Skeletal muscle satellite cell (primary cell): ENCODE measurements around the gene PLCXD1.

Source experiments
- H3K27me3 ChIP-seq: 2 replicates; pipeline ENCODE4 v1.7.0; 2013; ENCODE audit warnings: low read length; ENCODE audit not compliant: control insufficient read depth, insufficient read depth
- H3K36me3 ChIP-seq: 2 replicates; pipeline ENCODE4 v1.7.0; 2013; ENCODE audit warnings: mild to moderate bottlenecking, control low read depth, low read length; ENCODE audit not compliant: insufficient read depth
- H3K4me1 ChIP-seq: 2 replicates; pipeline ENCODE4 v1.7.0; 2013; ENCODE audit warnings: low read length; ENCODE audit not compliant: control insufficient read depth, insufficient read depth
- H3K4me2 ChIP-seq: 2 replicates; pipeline ENCODE4 v1.7.0; 2013; ENCODE audit warnings: mild to moderate bottlenecking, low read length
- H3K4me3 ChIP-seq: 2 replicates; pipeline ENCODE4 v1.7.0; 2013; ENCODE audit warnings: low read length
- H3K9ac ChIP-seq: 2 replicates; pipeline ENCODE4 v1.7.0; 2013; ENCODE audit warnings: mild to moderate bottlenecking, low read depth, low read length, moderate library complexity
- H3K9me3 ChIP-seq: replicated peaks from 2 replicates; pipeline ENCODE4 v1.7.0; 2013; ENCODE audit warnings: mild to moderate bottlenecking, control low read depth, low read length

The PLCXD1 gene

DNA sequence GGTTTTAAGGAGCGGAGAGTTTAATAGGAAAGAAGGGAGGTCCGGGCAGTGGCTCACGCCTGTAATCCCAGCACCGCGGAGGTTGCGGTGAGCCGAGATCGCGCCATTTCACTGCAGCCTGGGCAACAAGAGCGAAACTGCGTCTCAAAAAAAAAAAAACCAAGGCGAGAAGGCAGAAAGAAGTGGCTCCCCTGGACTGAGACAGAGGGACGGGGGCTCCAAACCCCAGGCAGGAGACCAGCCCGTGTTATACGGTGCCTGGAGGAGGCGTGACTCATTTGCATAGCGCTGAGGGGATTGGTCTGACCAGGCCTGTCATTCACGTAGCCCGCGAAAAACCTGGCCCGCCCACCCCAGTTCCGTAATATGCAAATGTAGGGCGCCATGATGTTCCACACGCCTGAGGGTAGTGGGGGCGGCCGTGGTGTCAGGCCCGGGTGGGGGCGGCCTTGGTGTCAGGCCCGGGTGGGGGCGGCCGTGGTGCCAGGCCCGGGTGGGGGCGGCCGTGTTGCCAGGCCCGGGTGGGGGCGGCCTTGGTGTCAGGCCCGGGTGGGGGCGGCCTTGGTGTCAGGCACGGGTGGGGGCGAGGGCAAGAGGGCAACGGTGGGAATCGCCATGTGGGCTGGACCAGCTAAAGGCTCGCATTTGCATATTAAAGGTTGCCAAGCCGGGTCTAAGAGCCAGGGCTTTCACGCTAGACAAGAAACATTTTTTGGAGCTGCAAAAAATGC, 2.1 kb downstream of the PLCXD1 start:
- Histone ChIP-seq H3K27me3 (no peaks in the 10 kb centered on the region), H3K9me3 (no peaks in the 10 kb centered on the region), H3K4me2 (peak overlapping the region; percentile 99), H3K4me1 (peaks cover 2% of the 10 kb centered on the region), H3K9ac (peak overlapping the region; percentile 81), H3K4me3 (peak overlapping the region; percentile 87), H3K36me3 (peaks cover 11% of the 10 kb centered on the region)

DNA sequence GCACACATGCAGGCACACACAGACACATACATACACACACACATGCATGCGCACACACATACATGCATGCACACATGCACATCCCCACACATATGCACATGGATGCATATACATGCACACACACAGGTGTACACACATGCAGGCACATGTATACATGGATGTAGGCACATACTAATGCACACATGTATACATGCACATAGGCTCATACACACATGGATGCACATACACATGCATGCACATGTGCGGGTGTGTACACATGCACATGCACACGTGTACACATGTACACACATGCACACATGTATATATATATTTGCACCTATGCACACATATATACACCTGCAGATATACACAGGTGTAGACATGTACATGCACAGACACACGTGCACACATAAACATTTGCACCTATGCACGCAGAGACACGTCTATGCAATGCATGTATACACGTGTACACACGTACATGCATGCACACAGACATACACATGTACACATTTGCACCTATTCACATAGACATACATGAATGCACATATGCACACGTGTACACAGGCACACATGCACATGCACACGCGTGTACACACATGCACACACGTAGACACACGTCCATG, 4.0 kb downstream of the PLCXD1 start:
- H3K4me3 ChIP-seq, result no peak overlapping the region
- H3K9me3 ChIP-seq, result no peaks in the 10 kb centered on the region
- no peak overlapping the region for H3K9ac ChIP-seq
- no peak overlapping the region for H3K4me2 ChIP-seq
- H3K36me3 ChIP-seq, result peaks cover 14% of the 10 kb centered on the region
- H3K27me3 ChIP-seq, result no peaks in the 10 kb centered on the region
- peaks cover 2% of the 10 kb centered on the region for H3K4me1 ChIP-seq

DNA sequence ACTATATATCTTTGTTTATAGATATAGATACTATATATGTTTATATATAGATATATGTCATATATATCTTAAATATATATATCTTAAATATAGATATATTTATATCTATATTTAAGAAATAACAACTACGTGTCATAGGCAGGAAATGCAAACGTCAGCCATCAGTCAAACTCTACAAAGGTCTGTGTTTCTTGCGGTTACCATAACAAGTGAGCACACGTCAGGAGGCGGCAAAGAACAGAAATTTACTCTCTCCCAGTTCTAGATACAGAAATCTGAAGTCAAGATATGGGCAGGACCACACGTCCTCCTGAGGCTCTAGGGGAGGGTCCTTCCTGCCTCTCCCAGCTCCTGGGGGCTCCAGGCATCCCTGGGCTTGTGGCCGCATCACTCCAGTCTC, 6.5 kb downstream of the PLCXD1 start:
- no peak overlapping the region for H3K4me2 ChIP-seq
- H3K4me3 ChIP-seq, result no peak overlapping the region
- peaks cover 18% of the 10 kb centered on the region for H3K36me3 ChIP-seq
- no peak overlapping the region for H3K9ac ChIP-seq
- no peaks in the 10 kb centered on the region for H3K9me3 ChIP-seq
- H3K27me3 ChIP-seq, result no peaks in the 10 kb centered on the region
- no peaks in the 10 kb centered on the region for H3K4me1 ChIP-seq

DNA sequence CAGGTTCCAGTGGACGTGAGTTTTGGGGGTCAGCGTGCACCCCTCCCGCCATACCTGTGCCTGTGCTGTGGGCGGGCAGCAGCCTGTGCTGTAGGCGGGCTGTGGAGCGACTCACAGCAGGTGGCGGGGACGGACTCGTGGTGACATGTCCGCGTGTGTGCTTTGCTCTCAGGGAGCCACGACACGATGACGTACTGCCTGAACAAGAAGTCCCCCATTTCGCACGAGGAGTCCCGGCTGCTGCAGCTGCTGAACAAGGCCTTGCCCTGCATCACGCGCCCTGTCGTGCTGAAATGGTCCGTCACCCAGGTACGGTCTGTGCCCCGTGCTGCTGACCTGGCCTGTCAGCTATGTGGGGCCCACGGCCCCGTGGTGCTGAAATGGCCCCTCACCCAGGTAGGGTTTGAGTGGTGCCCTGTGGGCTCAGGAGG, 7.4 kb downstream of the PLCXD1 start:
- no peaks in the 10 kb centered on the region for H3K4me1 ChIP-seq
- no peaks in the 10 kb centered on the region for H3K27me3 ChIP-seq
- no peak overlapping the region for H3K9ac ChIP-seq
- H3K4me3 ChIP-seq, result no peak overlapping the region
- no peak overlapping the region for H3K4me2 ChIP-seq
- H3K36me3 ChIP-seq, result peaks cover 25% of the 10 kb centered on the region
- H3K9me3 ChIP-seq, result no peaks in the 10 kb centered on the region

DNA sequence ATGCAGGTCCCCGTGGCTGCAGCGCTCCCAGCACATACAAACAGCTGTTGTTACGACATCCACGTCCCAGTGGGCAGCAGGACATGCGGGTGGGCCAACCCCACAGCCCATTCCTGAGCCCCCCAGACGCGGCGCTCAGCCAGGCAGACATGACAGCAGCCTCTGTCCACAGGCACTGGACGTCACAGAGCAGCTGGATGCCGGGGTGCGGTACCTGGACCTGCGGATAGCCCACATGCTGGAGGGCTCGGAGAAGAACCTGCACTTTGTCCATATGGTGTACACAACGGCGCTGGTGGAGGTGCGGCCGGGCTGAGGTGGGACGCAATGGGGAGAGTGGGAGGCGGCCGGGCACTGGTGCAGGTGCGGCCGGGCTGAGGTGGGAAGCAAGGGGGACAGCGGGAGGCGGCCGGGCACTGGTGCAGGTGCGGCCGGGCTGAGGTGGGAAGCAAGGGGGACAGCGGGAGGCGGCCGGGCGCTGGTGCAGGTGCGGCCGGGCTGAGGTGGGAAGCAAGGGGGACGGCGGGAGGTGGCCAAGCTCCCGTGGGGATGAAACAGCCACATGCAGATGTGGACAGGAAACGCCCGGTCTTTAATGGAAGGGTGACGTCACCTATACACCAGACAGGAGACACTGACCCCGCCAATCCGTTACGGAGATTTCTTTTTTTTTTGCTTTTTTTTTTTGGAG, 9.4 kb downstream of the PLCXD1 start:
- H3K27me3 ChIP-seq, result no peaks in the 10 kb centered on the region
- H3K36me3 ChIP-seq, result peaks cover 19% of the 10 kb centered on the region
- H3K4me3 ChIP-seq, result no peak overlapping the region
- no peak overlapping the region for H3K4me2 ChIP-seq
- H3K4me1 ChIP-seq, result no peaks in the 10 kb centered on the region
- no peak overlapping the region for H3K9ac ChIP-seq
- no peaks in the 10 kb centered on the region for H3K9me3 ChIP-seq

DNA sequence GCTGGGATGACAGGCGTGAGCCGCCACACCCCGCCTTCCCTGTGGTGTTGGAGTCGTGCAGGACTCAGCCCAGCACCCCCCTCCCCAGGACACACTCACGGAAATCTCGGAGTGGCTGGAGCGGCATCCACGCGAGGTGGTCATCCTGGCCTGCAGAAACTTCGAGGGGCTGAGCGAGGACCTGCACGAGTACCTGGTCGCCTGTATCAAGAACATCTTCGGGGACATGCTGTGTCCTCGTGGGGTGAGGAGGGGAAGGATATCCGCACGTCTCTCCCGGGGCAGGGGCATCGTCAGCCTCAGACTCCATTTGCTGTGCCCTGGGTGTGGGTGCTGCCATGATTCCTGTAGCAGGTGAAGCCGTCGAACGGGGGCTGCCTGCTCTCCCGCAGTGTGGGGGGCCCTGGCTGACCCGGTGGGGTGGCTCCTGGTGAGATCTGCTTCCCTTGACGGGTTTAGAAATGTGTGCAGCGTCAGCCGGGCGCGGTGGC, 10.3 kb downstream of the PLCXD1 start:
- no peaks in the 10 kb centered on the region for H3K4me1 ChIP-seq
- no peaks in the 10 kb centered on the region for H3K9me3 ChIP-seq
- H3K9ac ChIP-seq, result no peak overlapping the region
- no peaks in the 10 kb centered on the region for H3K27me3 ChIP-seq
- H3K4me3 ChIP-seq, result no peak overlapping the region
- peaks cover 20% of the 10 kb centered on the region for H3K36me3 ChIP-seq
- no peak overlapping the region for H3K4me2 ChIP-seq

DNA sequence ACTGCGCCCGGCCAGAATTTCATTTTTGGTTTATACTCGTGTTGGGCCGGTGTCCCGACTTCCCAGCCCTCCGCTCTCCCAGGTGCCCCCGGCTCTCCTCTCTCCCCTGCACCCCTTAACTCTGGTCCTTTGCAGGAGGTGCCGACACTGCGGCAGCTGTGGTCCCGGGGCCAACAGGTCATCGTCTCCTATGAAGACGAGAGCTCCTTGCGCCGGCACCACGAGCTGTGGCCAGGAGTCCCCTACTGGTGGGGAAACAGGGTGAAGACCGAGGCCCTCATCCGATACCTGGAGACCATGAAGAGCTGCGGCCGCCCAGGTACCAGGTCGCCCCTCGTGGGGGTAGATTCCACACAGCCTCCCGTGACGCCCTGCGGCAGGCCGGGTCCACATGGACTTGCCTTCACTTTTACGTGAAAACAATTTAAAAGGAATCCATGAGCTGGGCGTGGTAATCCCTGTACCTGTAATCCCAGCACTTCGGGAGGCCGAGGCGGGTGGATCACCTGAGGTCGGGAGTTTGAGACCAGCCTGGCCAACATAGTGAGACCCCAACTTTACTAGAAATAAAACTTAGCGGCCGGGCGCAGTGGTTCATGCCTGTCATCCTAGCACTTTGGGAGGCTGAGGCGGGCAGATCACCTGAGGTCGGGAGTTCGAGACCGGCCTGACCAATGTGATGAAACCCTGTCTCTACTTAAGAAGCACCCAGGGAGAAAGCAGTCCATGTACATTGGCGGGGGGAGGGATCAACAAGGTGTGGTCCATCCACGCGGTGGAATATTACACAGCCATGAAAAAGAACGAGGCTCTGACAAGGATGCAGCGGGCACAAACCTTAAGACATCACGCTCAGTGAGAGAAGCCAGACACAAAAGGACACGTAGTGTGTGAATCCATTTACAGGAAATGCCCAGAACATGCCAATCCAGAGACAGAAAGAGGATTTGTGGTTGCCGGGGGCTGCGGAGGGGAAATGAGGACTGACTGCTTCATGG, 12.0 kb downstream of the PLCXD1 start:
- no peaks in the 10 kb centered on the region for H3K27me3 ChIP-seq
- H3K9ac ChIP-seq, result no peak overlapping the region
- H3K36me3 ChIP-seq, result peaks cover 22% of the 10 kb centered on the region

DNA sequence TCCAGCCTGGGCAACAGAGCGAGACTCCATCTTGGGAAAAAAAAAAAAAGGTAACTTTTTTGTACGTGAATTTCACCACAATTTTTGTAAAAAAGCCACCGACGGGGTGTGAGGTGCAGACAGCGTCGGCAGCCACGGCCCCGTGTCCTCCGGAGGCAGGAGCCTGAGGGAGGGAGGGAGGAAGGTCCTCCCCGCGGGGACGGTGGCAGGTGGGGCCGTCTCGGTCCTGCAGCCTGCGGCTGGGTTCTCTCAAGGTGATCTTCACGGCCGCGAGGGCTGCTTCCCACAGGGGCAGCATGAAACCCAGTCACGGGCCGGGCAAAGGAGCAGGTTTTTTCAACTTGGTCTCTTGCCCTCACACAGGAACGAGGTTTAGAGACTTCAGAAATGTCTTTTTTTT, 14.0 kb downstream of the PLCXD1 start:
- H3K9me3 ChIP-seq, result no peaks in the 10 kb centered on the region
- no peaks in the 10 kb centered on the region for H3K27me3 ChIP-seq
- H3K4me3 ChIP-seq, result no peak overlapping the region
- H3K4me2 ChIP-seq, result no peak overlapping the region
- H3K9ac ChIP-seq, result no peak overlapping the region
- no peaks in the 10 kb centered on the region for H3K4me1 ChIP-seq
- H3K36me3 ChIP-seq, result peaks cover 19% of the 10 kb centered on the region

More for the DNA sequence above, 12.0 kb downstream of the PLCXD1 start:
- no peaks in the 10 kb centered on the region for H3K4me1 ChIP-seq
- no peaks in the 10 kb centered on the region for H3K9me3 ChIP-seq
- no peak overlapping the region for H3K4me2 ChIP-seq
- H3K4me3 ChIP-seq, result no peak overlapping the region

DNA sequence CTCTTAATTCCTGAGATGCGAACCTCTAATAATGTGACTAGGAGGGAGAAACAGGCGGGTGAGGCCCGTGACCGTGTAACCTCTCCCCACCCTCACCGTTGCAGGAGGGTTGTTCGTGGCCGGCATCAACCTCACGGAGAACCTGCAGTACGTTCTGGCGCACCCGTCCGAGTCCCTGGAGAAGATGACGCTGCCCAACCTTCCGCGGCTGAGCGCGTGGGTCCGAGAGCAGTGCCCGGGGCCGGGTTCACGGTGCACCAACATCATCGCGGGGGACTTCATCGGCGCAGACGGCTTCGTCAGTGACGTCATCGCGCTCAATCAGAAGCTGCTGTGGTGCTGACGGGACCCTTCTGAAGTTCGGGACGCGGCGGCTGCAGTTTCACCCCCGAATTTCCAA, 17.8 kb downstream of the PLCXD1 start:
- Histone ChIP-seq H3K9me3 (no peaks in the 10 kb centered on the region), H3K4me2 (no peak overlapping the region), H3K36me3 (peaks cover 13% of the 10 kb centered on the region), H3K9ac (no peak overlapping the region), H3K4me3 (no peak overlapping the region), H3K4me1 (no peaks in the 10 kb centered on the region), H3K27me3 (no peaks in the 10 kb centered on the region)

DNA sequence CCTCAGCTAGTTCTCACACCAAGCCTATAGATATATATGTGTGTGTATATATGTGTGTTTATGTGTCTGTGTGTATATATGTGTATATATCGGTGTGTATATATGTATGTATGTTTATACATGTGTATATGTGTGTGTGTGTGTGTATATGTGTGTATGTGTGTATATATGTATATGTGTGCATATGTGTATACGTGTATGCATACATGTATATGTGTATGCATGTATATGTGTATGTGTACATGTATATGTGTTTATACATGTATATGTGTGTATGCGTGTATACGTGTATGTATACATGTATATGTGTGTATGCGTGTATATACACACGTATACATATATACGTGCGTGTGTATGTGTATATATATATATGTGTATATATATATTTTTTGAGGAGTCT, 19.2 kb downstream of the PLCXD1 start:
- H3K9ac ChIP-seq, result no peak overlapping the region
- H3K4me3 ChIP-seq, result no peak overlapping the region

DNA sequence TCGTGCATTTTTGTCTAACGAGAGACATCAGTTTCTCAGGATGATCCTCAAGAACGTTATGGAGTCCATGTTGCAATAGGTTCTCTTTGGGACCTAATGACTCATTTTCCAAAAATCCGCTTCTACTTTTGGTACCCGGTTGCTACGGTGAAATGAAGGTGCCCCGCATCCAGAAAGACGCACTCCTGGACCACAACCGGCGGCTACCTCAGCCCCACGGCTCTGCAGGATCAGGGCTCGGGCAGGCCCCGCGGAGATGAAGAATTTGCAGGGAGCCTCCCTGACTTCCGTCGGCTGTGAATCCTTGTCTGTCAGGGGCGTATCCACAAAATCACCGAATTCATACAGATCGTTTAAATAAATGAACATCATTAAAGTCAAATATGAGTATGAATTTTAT, 21.8 kb downstream of the PLCXD1 start:
- peaks cover 29% of the 10 kb centered on the region for H3K36me3 ChIP-seq
- H3K4me2 ChIP-seq, result no peak overlapping the region
- H3K9me3 ChIP-seq, result no peaks in the 10 kb centered on the region
- no peak overlapping the region for H3K9ac ChIP-seq
- H3K4me1 ChIP-seq, result no peaks in the 10 kb centered on the region
- H3K27me3 ChIP-seq, result no peaks in the 10 kb centered on the region
- H3K4me3 ChIP-seq, result no peak overlapping the region

More for the DNA sequence above, 19.2 kb downstream of the PLCXD1 start:
- Histone ChIP-seq H3K4me2 (no peak overlapping the region), H3K9me3 (no peaks in the 10 kb centered on the region), H3K27me3 (no peaks in the 10 kb centered on the region), H3K4me1 (no peaks in the 10 kb centered on the region), H3K36me3 (peaks cover 19% of the 10 kb centered on the region)
